GM06990 (cell line): ENCODE results near the gene LONP1.
"Not testable (repeated sequence)": the region's sequence is repeated elsewhere in the genome, so short reads cannot be mapped to it uniquely, and the experiment has no call there.

Experiments used
- DNase-seq: peaks from one replicate; pipeline ENCODE4 v3.0.0-alpha.2; 2011; ENCODE audit not compliant: insufficient read length; ENCODE audit errors: extremely low read depth
- H3K27me3 ChIP-seq: replicated peaks from 2 replicates; pipeline ENCODE4 v1.6.0; 2011; ENCODE audit warnings: low read length; ENCODE audit not compliant: control insufficient read depth, insufficient read depth
- H3K36me3 ChIP-seq: 2 replicates; pipeline ENCODE4 v1.5.1; 2011; ENCODE audit warnings: low read length; ENCODE audit not compliant: control insufficient read depth, insufficient read depth
- H3K4me3 ChIP-seq: replicated peaks from 2 replicates; pipeline ENCODE4 v1.5.1; 2011; ENCODE audit warnings: low read depth, mild to moderate bottlenecking, control low read depth, low read length
- CTCF ChIP-seq: IDR thresholded peaks from 2 replicates; pipeline ENCODE4 v1.5.1; 2011; ENCODE audit warnings: low read length, control low read depth, mild to moderate bottlenecking, inconsistent platforms; ENCODE audit not compliant: insufficient read depth, poor library complexity, severe bottlenecking

Gene LONP1

GRCh38 chr19:5751709-5752108, 31.8 kb upstream of the LONP1 start:
- no peaks in the 10 kb centered on the region for H3K27me3 ChIP-seq
- H3K4me3 ChIP-seq, result no peak overlapping the region
- no peaks in the 10 kb centered on the region for H3K36me3 ChIP-seq
- DNase-seq, result no peak
- TF ChIP-seq CTCF, result no peak

- Histone ChIP-seq H3K36me3 (no peaks in the 10 kb centered on the region), H3K27me3 (no peaks in the 10 kb centered on the region), H3K4me3 (no peak overlapping the region)
- DNase-seq, result no peak
- TF ChIP-seq CTCF, result no peak
These were observed 29.6 kb upstream of the LONP1 start for GRCh38 chr19:5749505-5749904.

- not testable (repeated sequence) for H3K36me3 ChIP-seq, H3K4me3 ChIP-seq, DNase-seq, H3K27me3 ChIP-seq
These were observed 29.0 kb upstream of the LONP1 start for GRCh38 chr19:5748920-5749319.

GRCh38 chr19:5744999-5745398, 25.1 kb upstream of the LONP1 start:
- H3K4me3 ChIP-seq, H3K36me3 ChIP-seq, DNase-seq, H3K27me3 ChIP-seq: not testable (repeated sequence)

GRCh38 chr19:5743630-5744029, 23.7 kb upstream of the LONP1 start:
- no peak for TF ChIP-seq CTCF
- Histone ChIP-seq H3K36me3 (no peaks in the 10 kb centered on the region), H3K4me3 (no peak overlapping the region), H3K27me3 (no peaks in the 10 kb centered on the region)
- no peak for DNase-seq

GRCh38 chr19:5742051-5742450, 22.1 kb upstream of the LONP1 start:
- no peak for TF ChIP-seq CTCF
- no peak for DNase-seq
- no peak overlapping the region for H3K4me3 ChIP-seq
- H3K27me3 ChIP-seq, result no peaks in the 10 kb centered on the region
- no peaks in the 10 kb centered on the region for H3K36me3 ChIP-seq

GRCh38 chr19:5738423-5738822, 18.5 kb upstream of the LONP1 start:
- H3K27me3 ChIP-seq, result no peaks in the 10 kb centered on the region
- H3K4me3 ChIP-seq, result no peak overlapping the region
- DNase-seq, result no peak
- TF ChIP-seq CTCF, result no peak
- no peaks in the 10 kb centered on the region for H3K36me3 ChIP-seq

- DNase-seq, H3K36me3 ChIP-seq, H3K4me3 ChIP-seq, H3K27me3 ChIP-seq: not testable (repeated sequence)
These were observed 13.2 kb upstream of the LONP1 start for GRCh38 chr19:5733172-5733571.
